HCT116 (cell line): Measurements from ENCODE around the gene SEPTIN8. TPM values are rescaled to one million over a fixed set of nuclear protein-coding genes. Genes with fewer than 3 reads are reported as not detected.

ENCODE experiments used
- ATAC-seq: fragments of 200-7000 bp; cut with Tn5 transposase; 2 replicates; pipeline ENCODE4 v1.9.1; 2020; ENCODE audit warnings: mild to moderate bottlenecking, moderate library complexity
- BruUV-seq: library from RNA; stranded (reverse); fragments of 400-500 nt; replicated peaks from 2 replicates; lab custom pipeline; 2021; lab: Mats Ljungman, UMichigan
- CTCF ChIA-PET: fragments of 300-600 bp; sonication (Branson Sonifier 250); formaldehyde crosslinking; loops from one replicate; lab custom pipeline; 2021; ENCODE audit warnings: antibody characterized with exemption; lab: Charles Lee
- POLR2A ChIA-PET: fragments of 300-600, 350-600 bp; sonication (Branson Sonifier 250); formaldehyde crosslinking; loops from one replicate; lab custom pipeline; 2021; ENCODE audit warnings: antibody characterized with exemption; lab: Charles Lee
- RAD21 ChIA-PET, 2 experiments: fragments of 300-600 bp; sonication (Branson Sonifier 250); formaldehyde crosslinking; loops; one replicate each; lab custom pipeline; 2023; ENCODE audit warnings: low total read pairs in 2 of 2; ENCODE audit not compliant: uncharacterized antibody in 2 of 2, unreplicated experiment in 2 of 2, low non-redundant PET in 1 of 2; lab: Charles Lee
- DNase-seq: peaks from one replicate; pipeline ENCODE4 v3.0.0-alpha.2; 2010; ENCODE audit warnings: low read depth, low spot score
- H2AFZ ChIP-seq: fragments of 200-600 bp; shearing (Covaris generic), sonication (generic); 2 replicates; pipeline ENCODE4 v1.6.1; 2017; ENCODE audit warnings: low read depth, mixed run types, mixed read lengths, antibody characterized with exemption, low read length; ENCODE audit not compliant: poor library complexity, severe bottlenecking
- H3K27ac ChIP-seq: 2 replicates; pipeline ENCODE4 v1.5.1; 2012; ENCODE audit warnings: low read depth, low read length
- H3K27me3 ChIP-seq: fragments of 200-600 bp; sonication (generic); 2 replicates; pipeline ENCODE4 v1.6.1; 2016; ENCODE audit warnings: mixed run types, low read length, mixed read lengths; ENCODE audit not compliant: insufficient read depth
- H3K36me3 ChIP-seq, 2 experiments: fragments of 200-500 bp in 1 of 2; fragments of 200-600 bp in 1 of 2; sonication (Bioruptor generic) in 1 of 2; sonication (generic) in 1 of 2; 2 replicates each; pipeline versions ENCODE4 v1.5.1 to v1.6.1; 2014 to 2016; ENCODE audit warnings: low read length in 2 of 2, inconsistent platforms in 1 of 2, mixed read lengths in 1 of 2, mixed run types in 1 of 2; ENCODE audit not compliant: insufficient read depth in 2 of 2, control insufficient read depth in 1 of 2
- H3K4me1 ChIP-seq, 2 experiments: fragments of 200-600 bp in 1 of 2; sonication (generic) in 1 of 2; 2 replicates each; pipeline versions ENCODE4 v1.5.1 to v1.6.1; 2012 to 2017; ENCODE audit warnings: low read length in 2 of 2, inconsistent platforms in 1 of 2, mild to moderate bottlenecking in 1 of 2, mixed read lengths in 1 of 2, mixed run types in 1 of 2, moderate library complexity in 1 of 2; ENCODE audit not compliant: insufficient read depth in 2 of 2, control insufficient read depth in 1 of 2
- H3K4me2 ChIP-seq: fragments of 200-600 bp; sonication (generic); 2 replicates; pipeline ENCODE4 v1.6.1; 2017; ENCODE audit warnings: mixed run types, low read length, mixed read lengths
- H3K4me3 ChIP-seq, 2 experiments: fragments of 200-600 bp in 1 of 2; sonication (generic) in 1 of 2; replicated peaks in 1 of 2; 2 replicates each; pipeline ENCODE4 v1.5.1; 2011 to 2016; ENCODE audit warnings: low read length in 2 of 2, control low read depth in 1 of 2, low read depth in 1 of 2, mild to moderate bottlenecking in 1 of 2, mixed read lengths in 1 of 2, mixed run types in 1 of 2
- H3K79me2 ChIP-seq: fragments of 200-600 bp; sonication (generic); 2 replicates; pipeline ENCODE4 v1.6.1; 2017; ENCODE audit warnings: mild to moderate bottlenecking, mixed run types, low read length, moderate library complexity, mixed read lengths; ENCODE audit not compliant: insufficient read depth
- H3K9ac ChIP-seq: fragments of 200-600 bp; sonication (generic); 2 replicates; pipeline ENCODE4 v1.6.1; 2016; ENCODE audit warnings: low read length, mixed read lengths
- H3K9me2 ChIP-seq: fragments of 200-600 bp; sonication (generic), shearing (Covaris generic); 2 replicates; pipeline ENCODE4 v1.6.1; 2017; ENCODE audit warnings: mixed run types, mild to moderate bottlenecking, moderate library complexity; ENCODE audit not compliant: insufficient read depth
- H3K9me3 ChIP-seq, 2 experiments: fragments of 200-500 bp in 1 of 2; fragments of 200-600 bp in 1 of 2; sonication (Bioruptor generic) in 1 of 2; sonication (generic) in 1 of 2; 2 replicates each; pipeline ENCODE4 v1.6.1; 2014 to 2017; ENCODE audit warnings: low read length in 2 of 2, mixed read lengths in 2 of 2, inconsistent platforms in 1 of 2, low read depth in 1 of 2, mild to moderate bottlenecking in 1 of 2, mixed run types in 1 of 2, moderate library complexity in 1 of 2; ENCODE audit not compliant: control insufficient read depth in 1 of 2, insufficient read depth in 1 of 2
- H4K20me1 ChIP-seq: fragments of 200-600 bp; sonication (generic), shearing (Covaris generic); 2 replicates; pipeline ENCODE4 v1.6.1; 2017; ENCODE audit warnings: mixed run types, mild to moderate bottlenecking, moderate library complexity; ENCODE audit not compliant: insufficient read depth
- ATF3 ChIP-seq: IDR thresholded peaks from 2 replicates; pipeline ENCODE4 v1.6.1; 2012
- CBX3 ChIP-seq: IDR thresholded peaks from 2 replicates; pipeline ENCODE4 v1.6.1; 2012; ENCODE audit warnings: low read depth
- CEBPB ChIP-seq: IDR thresholded peaks from 2 replicates; pipeline ENCODE4 v1.6.1; 2012; ENCODE audit warnings: low read depth
- EGR1 ChIP-seq: IDR thresholded peaks from 2 replicates; pipeline ENCODE4 v1.6.1; 2012; ENCODE audit warnings: low read depth
- ELF1 ChIP-seq: IDR thresholded peaks from 2 replicates; pipeline ENCODE4 v1.6.1; 2012; ENCODE audit warnings: low read depth, borderline replicate concordance
- EZH2 ChIP-seq: fragments of 200-600 bp; sonication (generic); IDR thresholded peaks from 2 replicates; pipeline ENCODE4 v1.6.1; 2017; ENCODE audit warnings: antibody characterized with exemption, mixed run types
- EZH2phosphoT487 ChIP-seq: fragments of 200-600 bp; IDR thresholded peaks from 2 replicates; pipeline ENCODE4 v1.6.1; 2018; ENCODE audit warnings: antibody characterized with exemption, borderline replicate concordance
- FOSL1 ChIP-seq: IDR thresholded peaks from 2 replicates; pipeline ENCODE4 v1.6.1; 2012; ENCODE audit warnings: low read depth
- JUND ChIP-seq: IDR thresholded peaks from 2 replicates; pipeline ENCODE4 v1.6.1; 2012
- POLR2AphosphoS5 ChIP-seq: IDR thresholded peaks from 2 replicates; pipeline ENCODE4 v1.6.1; 2011; ENCODE audit warnings: mild to moderate bottlenecking, low read depth, low read length, moderate library complexity
- SIN3A ChIP-seq: IDR thresholded peaks from 2 replicates; pipeline ENCODE4 v1.6.1; 2012; ENCODE audit warnings: low read depth
- SRF ChIP-seq: IDR thresholded peaks from 2 replicates; pipeline ENCODE4 v1.6.1; 2012; ENCODE audit warnings: low read depth
- TCF7L2 ChIP-seq: IDR thresholded peaks from 2 replicates; pipeline ENCODE4 v1.7.0; 2011; ENCODE audit warnings: borderline replicate concordance, inconsistent platforms; ENCODE audit not compliant: insufficient read depth, insufficient read length; ENCODE audit errors: extremely low read depth
- ZBTB33 ChIP-seq: IDR thresholded peaks from 2 replicates; pipeline ENCODE4 v1.6.1; 2011; ENCODE audit warnings: mild to moderate bottlenecking, low read length, moderate library complexity; ENCODE audit not compliant: insufficient replicate concordance; ENCODE audit errors: extremely low read depth
- ZFX ChIP-seq: fragments of 450-650 bp; IDR thresholded peaks from 2 replicates; pipeline ENCODE4 v1.6.1; 2017
- ZNF274 ChIP-seq: fragments of 200-500 bp; sonication (Bioruptor generic); IDR thresholded peaks from 2 replicates; pipeline ENCODE4 v1.6.1; 2014; ENCODE audit warnings: mild to moderate bottlenecking, low read depth, low read length, inconsistent platforms
- intact Hi-C: fragments of 100-400 bp; cut with micrococcal nuclease; formaldehyde crosslinking; loops from 2 replicates; pipeline ENCODE4 v1.10.0; 2022
- total RNA-seq: library from RNA; stranded (reverse); gene quantifications from one replicate; pipeline ENCODE4 v1.2.1, GENCODE V29; 2021; ENCODE audit not compliant: unreplicated experiment

SEPTIN8 gene
- total RNA-seq, 1 experiment from 2014 or later, result 34.6 TPM

- Histone ChIP-seq H3K79me2 (no peaks in the 10 kb centered on the region), H3K9ac (no peak overlapping the region), H3K4me1 (no peaks in the 10 kb centered on the region), H2AFZ (no peak overlapping the region), H3K4me3 (no peak overlapping the region), H3K27me3 (no peaks in the 10 kb centered on the region), H3K36me3 (no peaks in the 10 kb centered on the region), H3K9me3 (no peaks in the 10 kb centered on the region), H4K20me1 (no peaks in the 10 kb centered on the region), H3K27ac (no peak overlapping the region), H3K9me2 (no peaks in the 10 kb centered on the region), H3K4me2 (no peak overlapping the region)
- intact Hi-C loops, result no loop called here
- BruUV-seq, result no TSS peak
- no peak for DNase-seq
- TF ChIP-seq EZH2 (no peak), CBX3 (no peak), EGR1 (no peak), SRF (no peak), POLR2AphosphoS5 (no peak), CEBPB (no peak), ELF1 (no peak), ZBTB33 (no peak), JUND (no peak), ATF3 (no peak), ZFX (no peak), FOSL1 (no peak), EZH2phosphoT487 (no peak), TCF7L2 (no peak), ZNF274 (no peak), SIN3A (no peak)
- no peak for ATAC-seq
- ChIA-PET CTCF (interaction anchor here (2.2 kb wide), 1 partner anchor 10 kb away, joined by 12 read pairs; no protein-coding TSS in a partner anchor), POLR2A (interaction anchor here (0.7 kb wide), 1 partner anchor 18 kb away, joined by 3 read pairs; no protein-coding TSS in a partner anchor), RAD21 (no interaction called here)
These were observed 20.6 kb upstream of the SEPTIN8 start for GRCh38 chr5:132797651-132798050.
